Suprapubic skin (tissue), 4 donors: ENCODE measurements around the gene MIA.

Experiments used
- EP300 ChIP-seq: sonication (generic); formaldehyde crosslinking; IDR thresholded peaks from one replicate; pipeline ENCODE4 v1.6.1; 2017; ENCODE audit warnings: antibody characterized with exemption
- POLR2A ChIP-seq, 2 donors: fragments of 450-650 bp; IDR thresholded peaks; one replicate each; pipeline ENCODE4 v1.6.1; 2017; ENCODE audit warnings: antibody characterized with exemption in 2 of 2, mild to moderate bottlenecking in 2 of 2, moderate library complexity in 2 of 2
- POLR2AphosphoS5 ChIP-seq, 3 donors: sonication (generic); formaldehyde crosslinking; IDR thresholded peaks; one replicate each; pipeline ENCODE4 v1.6.1; 2017; ENCODE audit warnings: antibody characterized with exemption in 3 of 3
- TF ChIP-seq, protein P1 (sequence below), 2 donors: fragments of 200-600 bp in 1 of 2; fragments of 450-650 bp in 1 of 2; sonication (generic) in 1 of 2; IDR thresholded peaks; one replicate each; pipeline ENCODE4 v1.5.1; 2016 to 2019; ENCODE audit warnings: antibody characterized with exemption in 2 of 2, mild to moderate bottlenecking in 1 of 2, moderate library complexity in 1 of 2

DNA sequence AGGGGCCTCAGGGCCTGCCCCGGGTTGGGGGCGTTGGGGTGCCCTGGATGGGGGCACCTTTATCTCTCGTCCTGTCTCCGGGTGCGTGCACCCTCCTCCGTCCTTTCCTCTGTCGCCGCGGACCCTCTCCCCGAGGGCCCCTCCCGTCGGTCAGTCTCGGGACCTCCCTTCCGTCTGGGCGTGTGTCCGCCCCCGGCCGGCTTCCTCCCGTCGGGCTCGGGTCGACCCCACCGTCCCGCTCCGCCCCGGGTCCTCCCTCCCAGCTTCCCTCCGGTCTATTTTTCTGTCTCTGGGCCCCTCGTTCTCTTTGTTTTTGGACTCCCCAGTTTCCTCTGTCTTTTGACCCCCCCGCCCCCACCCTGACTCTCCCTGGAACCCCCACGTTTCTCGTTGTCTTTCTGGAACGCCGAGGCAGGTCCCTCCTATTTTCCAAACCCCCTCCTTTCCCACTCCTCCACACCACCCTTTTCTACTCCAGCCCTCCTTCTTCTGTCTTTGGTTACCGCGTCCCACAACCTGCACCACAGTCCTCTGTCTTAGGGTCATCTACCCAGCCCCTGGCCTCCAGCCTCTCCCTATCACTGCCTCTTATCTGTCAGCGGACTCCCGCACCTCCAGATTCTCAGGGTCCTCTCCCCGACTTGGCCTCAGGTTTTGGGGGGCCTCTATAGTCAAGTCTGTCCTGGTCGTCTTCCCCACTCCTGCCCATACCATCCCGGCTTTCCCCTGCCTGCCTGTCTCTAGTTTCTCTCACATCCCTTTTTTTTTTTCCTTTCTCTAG lies 24.4 kb downstream of the MIA start:
- TF ChIP-seq POLR2AphosphoS5 (IDR thresholded peaks at IDR 0.05) (no peak), POLR2A (IDR thresholded peaks at IDR 0.05) (no peak), EP300 (no peak)
- TF ChIP-seq, protein P1, sequence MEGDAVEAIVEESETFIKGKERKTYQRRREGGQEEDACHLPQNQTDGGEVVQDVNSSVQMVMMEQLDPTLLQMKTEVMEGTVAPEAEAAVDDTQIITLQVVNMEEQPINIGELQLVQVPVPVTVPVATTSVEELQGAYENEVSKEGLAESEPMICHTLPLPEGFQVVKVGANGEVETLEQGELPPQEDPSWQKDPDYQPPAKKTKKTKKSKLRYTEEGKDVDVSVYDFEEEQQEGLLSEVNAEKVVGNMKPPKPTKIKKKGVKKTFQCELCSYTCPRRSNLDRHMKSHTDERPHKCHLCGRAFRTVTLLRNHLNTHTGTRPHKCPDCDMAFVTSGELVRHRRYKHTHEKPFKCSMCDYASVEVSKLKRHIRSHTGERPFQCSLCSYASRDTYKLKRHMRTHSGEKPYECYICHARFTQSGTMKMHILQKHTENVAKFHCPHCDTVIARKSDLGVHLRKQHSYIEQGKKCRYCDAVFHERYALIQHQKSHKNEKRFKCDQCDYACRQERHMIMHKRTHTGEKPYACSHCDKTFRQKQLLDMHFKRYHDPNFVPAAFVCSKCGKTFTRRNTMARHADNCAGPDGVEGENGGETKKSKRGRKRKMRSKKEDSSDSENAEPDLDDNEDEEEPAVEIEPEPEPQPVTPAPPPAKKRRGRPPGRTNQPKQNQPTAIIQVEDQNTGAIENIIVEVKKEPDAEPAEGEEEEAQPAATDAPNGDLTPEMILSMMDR (IDR thresholded peaks at IDR 0.05): no peak
